ENCODE measurements around the gene LITAFD.

GRCh38 chr16:8905168-8905762 is 23.1 kb downstream of the LITAFD start:
- TF ChIP-seq CTCF (conservative IDR thresholded peaks at IDR 0.05; ENCODE audit: low read depth, low read length) (0 out of 2 replicates have a peak, but pooled peaks have one; percentile 46), EZH2 (IDR thresholded peaks at IDR 0.05; ENCODE audit: low read length, unreplicated experiment) (no peak)

Measured in PC-3 (cell line).